Activated T-helper 1 cell treated with Interleukin-2 at 50 U/mL for 16 hours (primary cell): ENCODE measurements around the gene AP3B1.

Source experiments
- DNase-seq: peaks from one replicate; pipeline ENCODE4 v3.0.0-alpha.2; 2020; ENCODE audit warnings: low read depth

Gene AP3B1

DNA sequence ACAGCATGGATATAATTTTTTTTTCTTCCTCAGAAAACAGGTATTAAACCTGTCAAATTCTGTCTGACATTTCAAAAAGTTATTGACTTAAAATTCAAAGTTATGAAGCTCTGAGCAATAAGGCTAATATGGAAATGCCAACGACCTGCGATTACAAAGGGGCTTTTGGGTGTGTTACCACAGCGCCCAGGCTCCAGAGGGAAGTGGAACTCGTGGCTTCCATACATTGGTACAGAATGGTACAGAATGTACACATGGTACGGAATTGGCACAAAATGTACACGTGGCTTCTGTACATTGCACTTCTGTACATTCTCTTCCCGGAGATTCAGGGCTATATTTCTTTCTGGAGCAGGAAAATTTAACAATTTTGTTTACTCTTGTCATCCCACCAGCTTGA, 293.3 kb downstream of the AP3B1 start:
- no peak for DNase-seq

DNA sequence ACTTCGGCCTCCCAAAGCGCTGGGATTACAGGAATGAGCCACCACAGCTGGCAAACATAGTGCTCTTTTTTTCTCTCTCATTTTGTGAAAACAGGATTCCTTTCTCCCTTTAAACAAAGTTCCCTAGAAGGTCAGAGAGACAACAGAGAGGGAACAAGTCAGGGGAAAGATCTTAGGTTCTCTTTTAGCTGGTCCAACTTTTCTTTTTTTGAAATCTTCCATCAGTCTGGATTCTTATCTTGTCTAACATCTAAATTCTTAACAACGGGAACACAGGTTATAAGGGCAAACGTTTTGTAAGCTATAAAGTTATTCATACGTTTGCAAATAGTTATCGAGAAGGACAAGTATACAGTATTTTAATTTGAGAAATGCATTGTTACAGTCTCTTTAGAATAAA, 294.3 kb downstream of the AP3B1 start:
- DNase-seq = no peak

DNA sequence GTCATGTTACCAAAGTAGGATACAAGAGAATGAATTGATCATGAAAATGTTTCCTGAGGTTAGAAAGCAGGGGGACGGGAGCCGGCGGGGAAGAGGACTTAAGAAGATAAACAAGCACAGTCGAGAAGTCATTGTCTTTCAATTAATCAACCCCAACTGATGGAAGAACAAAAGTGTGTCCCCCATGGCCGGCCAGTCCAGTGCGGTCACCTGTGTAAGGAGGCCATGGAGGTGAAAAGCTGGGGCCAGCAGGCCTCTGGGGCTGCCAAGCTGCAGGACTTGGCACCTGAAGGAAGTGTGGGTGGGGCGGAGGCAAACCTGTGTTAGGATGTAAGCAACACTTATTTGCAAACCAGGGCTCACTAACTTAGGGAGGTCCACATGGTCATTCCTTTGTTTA, 295.1 kb downstream of the AP3B1 start:
- DNase-seq = no peak

DNA sequence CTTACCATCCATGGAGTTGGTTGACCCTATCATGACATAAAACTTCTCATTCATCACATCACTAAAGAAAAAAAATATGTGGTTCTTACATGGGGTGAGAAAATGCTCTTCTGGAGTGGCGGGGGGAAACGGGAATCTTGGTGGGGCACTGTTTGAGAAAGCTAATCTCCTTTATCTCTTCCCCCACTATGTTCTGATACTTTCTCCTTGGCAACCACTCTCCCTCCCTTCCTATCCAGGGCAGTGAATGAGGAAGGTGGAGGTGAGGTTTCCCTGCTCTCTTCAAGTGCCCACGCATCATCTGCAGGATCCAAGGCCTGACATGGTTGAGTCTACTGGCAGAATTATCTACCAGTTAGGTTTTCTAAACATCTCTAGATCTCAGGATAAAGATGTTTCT, 297.6 kb downstream of the AP3B1 start:
- DNase-seq = no peak

DNA sequence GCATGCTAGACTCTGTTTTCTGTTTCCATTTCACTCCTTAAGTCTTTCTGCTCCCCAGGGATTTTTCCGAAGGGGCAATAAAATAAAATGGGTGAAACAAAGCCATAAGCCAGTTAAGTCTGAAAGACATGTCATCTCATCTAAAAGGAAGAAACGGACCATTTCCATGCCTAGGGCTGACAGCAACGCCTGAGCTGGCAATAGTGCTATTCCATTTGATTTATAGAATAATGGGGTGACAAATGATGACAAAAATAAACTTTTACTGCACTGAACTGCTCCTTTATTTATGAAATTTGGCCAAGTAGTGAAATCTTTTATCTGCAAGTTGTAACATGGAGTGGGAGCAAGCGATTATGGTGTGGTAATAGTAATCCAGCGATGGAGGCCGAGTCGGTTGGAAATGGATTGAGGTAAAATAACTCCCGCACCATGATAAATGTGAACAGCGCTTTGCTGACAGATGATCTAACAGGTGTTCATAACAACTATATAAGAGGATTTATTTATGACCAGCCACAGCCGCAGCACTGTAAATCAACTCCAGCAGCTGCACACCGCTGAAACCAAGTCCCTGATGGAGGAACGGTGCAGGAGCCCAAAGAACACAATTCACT, 298.6 kb downstream of the AP3B1 start:
- no peak for DNase-seq

DNA sequence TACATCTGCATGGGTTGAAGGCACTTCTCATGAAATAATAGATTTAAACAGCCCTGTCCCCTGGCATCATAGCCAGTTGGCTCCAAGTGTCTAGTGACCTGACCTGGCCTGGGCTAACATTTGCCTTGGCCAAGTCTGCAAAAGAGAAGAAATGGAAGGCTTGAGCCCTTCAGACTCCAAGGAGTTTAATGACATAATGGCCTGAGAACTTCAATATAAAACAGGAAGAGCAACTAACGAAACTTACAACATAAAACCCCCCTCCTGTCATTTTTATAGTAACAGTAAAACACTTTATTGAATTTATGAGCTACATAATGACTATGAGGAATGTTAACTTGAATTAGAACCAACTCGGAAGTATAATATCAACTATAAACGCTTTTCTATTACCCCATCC, 299.6 kb downstream of the AP3B1 start:
- DNase-seq = no peak

DNA sequence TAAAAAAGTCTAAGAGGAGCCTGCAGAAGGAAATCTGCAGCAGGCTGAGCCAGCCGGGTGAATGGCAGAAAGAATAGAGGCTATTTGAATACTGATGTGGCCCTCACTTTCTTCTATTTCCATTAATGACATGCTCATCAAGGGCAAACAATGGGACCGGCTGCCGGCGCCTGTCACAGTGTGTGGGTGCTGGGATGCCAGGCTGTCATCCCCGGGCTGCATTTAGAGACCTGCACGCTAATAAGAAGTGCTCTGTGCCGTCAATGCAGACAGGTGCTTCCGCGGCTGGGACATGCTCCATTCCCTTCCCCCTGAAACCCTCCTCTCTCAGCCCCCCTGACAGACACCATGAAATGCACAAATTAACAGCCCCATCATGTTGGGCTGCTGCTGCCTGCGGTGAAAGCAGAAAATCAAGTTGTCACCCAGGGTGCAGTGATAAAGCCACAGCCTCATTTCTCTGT, 300.6 kb downstream of the AP3B1 start:
- no peak for DNase-seq

DNA sequence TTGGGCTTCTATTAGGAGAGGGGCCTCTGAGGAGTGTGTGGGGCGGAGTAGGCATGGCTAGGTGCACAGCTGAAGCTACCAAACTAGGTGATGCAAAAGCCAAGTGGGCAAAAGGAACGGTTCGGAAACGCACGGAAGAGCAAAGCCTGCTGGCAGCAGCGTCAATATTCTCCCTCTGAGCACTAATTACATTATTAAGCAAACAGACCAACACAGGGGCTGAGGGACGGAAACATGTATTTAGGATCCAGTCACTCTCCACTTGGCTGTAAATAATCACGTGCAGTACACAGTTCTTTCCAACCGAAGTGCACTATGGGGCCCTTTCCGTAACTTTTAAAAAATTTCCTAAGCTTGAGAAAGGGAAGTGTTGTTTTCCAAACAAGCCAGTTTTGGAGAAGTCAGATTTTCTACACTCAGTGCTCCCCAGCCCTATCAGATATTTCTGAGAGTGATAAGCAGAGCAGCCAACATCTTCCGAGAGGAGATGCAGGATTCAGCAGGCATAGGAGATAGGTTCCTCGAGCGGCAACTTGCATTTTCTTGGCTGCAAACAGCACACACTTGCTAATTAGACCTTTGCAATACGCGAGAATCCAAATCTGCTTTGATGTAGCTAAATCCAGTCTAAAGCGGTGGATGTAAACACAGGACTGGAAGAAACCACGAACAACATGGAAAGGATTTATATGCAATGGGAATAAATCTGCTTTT, 301.2 kb downstream of the AP3B1 start:
- DNase-seq = no peak

DNA sequence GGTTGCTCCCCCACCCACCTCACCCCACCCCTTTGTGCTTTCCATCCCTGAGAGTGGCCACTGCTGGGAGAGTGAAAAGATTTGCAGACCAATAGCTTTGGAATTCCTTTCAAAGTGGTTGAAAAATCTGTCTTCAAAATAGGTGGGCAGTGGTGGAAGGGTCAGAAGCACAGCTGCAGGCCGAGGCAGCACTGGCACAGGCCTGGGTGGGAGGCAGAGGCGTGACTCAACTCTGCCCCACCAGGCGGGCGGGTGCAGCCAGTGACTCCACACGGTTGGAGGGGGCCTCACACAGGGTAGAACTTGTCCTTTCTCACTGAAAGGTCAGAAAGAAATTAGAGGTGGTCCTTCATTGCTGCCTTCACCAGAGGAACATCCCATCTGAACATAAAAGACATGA, 303.4 kb downstream of the AP3B1 start:
- no peak for DNase-seq

DNA sequence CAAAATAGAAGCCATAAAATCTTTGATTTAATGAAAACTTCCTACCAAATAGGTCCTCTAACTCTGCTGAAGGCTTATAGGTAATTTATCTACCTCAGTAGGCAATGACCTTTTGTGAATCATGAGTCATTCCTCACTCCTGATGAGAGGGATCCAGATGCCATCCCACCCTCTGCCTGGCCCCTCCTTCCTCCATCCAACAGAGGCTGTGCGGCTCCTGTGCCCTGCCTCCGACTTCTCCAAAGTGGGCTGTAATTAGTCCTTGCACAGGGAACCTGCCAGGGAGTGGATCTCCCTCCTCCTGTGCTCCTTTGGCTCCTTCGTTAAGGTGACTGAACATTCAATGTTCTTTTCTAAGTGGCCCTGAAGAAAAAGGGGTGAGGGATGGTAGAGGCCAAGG, 304.5 kb downstream of the AP3B1 start:
- no peak for DNase-seq

DNA sequence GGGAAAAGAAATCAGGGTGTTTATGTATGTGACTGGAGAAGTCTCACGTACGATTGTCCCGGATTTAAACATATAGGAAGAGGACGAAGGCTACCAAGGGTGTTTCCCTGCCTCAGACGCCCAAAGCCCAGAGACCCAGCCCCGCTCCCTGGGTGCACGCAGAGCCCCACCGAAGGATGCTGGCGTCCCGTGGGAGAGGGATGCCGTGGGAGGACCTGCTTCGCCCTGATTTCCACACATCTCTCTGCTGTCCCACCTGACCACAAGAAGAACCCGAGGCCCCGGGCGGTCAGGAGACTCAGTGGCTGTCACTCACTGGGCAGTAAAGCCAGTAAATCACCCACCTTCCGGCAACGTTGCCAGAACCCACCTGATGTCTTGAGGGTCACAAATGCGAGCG, 306.5 kb downstream of the AP3B1 start:
- no peak for DNase-seq

DNA sequence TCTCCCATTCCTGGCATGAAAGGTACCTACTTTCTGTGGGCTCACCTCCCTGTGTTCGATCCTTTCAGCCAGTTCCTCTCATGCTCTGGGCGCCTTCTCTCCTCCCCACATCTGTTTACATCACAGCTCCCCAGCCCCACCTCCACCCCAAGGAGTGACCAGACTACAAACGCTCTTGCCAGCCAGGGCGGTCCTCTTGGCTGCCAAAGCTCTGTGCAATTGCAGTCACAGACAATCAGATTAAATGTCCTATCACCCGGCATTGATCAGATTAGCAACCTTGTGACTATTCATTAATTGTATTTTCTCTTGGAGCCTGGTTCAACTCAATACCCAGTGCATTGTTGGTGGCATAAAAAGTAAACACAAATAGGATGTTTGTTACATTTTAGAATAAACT, 307.2 kb downstream of the AP3B1 start:
- DNase-seq = no peak

DNA sequence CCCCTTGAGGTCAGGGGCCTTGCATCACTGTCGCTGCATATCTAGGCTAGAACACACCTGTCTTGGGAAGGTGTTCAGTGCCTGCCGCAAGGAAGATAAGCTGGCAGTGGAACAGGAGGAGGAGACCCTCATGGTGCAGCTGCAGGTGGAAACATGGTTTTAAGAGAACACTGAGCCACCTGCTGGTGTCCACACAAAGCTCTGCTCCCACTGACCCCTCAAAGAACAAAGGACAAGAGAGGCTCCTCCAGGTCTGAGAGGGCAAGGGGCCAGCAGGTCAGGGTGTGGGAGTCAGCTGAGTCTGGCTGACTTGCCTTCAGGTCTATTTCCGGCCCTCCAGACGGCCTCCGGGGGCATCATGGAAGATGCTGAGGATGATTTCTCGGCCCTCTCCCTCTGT, 308.2 kb downstream of the AP3B1 start:
- DNase-seq = no peak

DNA sequence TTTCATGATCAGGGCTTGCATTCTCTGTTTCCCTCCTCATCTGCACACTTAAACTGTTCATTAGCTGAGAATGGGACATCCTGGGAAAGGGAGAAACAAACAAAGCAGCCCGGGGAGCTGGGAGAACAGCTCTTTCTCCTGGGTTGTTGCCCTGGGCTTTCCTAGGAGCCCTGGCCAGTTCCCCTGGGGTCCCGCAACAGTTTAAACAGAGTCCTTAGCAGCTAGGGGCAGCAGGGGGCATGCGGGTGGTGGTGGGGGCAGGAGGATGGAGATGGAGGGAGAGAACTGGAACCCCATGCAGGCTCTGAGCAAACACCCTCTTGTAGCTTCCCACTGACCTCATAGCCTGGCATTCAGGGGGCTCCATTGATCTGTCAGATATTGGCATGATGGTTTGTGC, 309.3 kb downstream of the AP3B1 start:
- DNase-seq = no peak

DNA sequence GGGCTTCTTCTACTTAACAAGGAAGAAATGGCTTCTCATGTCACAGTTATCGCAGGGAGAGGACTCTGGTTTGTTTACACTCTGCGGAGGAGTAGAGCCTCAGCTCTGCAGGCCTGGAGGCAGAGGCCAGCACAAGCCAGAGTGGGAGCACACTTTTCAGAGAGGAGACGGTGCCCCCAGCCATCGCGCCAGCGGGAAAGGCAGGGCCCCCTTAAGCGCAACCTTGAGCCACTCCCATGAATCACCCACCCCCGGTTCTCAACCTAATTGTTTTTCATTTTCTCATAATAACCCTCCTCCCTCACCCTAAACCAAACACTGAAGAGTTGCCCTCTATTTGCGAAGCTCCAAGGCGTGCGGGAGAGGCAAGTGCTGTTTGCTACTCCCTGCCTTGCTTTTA, 309.9 kb downstream of the AP3B1 start:
- DNase-seq = no peak

DNA sequence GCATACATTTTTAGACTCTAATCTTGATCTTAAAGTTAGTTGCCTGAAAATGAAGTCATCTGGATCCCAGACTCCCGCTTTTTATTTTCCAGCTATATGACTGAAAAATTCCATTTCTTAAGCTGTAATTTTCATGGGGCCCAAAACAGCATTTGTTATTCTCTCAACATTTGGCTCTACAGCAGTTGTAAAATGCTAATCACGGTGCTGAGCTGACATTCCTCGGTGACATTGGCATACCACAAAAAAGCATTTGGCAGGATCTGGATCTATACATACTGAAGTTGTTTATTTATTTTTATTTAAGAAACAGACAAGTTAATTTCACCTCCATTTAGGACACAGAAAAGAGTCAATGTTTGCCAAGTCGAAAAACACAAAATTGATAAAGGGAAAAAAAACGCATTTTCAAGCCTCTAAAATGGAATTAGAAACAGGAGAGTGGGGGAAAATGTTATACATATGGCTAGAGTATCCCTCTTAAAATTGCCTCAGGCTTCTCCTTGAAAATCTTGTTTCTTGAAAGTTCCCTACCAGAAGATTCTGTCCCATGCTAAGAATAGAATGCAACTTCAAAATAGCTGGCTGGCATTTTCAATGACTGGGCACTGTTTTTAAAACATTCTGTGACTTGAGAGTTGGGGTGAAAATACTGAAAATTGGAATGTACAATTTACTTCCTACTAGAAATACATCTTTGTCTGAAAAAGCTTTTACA, 310.9 kb downstream of the AP3B1 start:
- DNase-seq = no peak

DNA sequence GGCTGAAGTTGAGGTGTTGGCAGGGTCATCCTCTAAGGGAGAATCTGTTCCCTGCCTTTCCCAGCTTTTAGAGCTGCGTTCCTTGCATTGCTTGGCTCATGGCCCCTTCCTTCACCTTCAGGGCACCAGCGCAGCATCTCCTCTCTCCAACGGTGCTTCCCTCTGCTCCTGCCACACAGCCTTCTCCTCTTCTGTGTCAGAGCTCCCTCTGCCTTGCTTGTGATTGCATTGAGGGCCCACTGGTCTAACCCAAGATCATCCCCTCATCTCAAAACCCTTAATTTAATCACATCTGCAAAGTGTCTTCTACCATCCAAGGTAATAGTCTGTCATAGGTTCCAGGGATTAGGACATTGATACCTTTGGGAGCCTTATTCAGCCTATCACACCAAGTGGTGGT, 312.7 kb downstream of the AP3B1 start:
- no peak for DNase-seq

DNA sequence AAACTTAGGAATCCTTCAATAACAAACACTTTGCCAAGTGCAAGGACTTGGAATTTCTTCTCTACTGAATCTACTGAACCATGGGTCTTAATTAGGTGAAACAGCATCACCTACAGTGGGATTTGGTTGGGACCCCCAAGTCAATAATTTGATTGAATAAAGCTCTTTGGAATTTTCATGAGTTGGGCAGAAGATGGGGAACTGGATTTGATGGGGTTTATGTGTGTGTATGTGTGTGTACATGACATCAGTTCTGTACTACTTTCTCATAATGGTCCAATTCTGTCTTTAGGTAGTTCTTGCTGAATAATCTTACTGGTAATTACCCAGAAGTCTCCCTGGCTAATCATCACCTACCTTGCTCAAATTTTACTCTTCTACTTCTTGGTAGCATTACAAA, 319.9 kb downstream of the AP3B1 start:
- DNase-seq = no peak

DNA sequence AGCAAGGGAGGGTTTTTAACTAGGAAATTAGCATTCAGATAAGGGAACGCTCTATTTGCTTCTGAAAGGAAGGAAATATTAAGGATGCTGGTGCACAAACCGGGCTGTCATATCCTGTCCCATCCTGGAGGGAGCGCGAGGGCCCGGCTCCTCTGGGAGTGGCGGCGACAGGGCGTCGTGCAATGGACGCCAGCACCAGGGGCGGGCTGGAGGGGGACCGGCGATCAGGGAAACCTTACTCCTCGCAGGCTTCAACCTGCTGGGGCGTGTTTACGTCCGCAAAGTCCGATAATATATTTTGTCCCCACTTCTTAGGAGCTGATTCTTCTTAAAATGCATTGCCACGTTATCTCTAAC, 321.3 kb downstream of the AP3B1 start:
- no peak for DNase-seq

DNA sequence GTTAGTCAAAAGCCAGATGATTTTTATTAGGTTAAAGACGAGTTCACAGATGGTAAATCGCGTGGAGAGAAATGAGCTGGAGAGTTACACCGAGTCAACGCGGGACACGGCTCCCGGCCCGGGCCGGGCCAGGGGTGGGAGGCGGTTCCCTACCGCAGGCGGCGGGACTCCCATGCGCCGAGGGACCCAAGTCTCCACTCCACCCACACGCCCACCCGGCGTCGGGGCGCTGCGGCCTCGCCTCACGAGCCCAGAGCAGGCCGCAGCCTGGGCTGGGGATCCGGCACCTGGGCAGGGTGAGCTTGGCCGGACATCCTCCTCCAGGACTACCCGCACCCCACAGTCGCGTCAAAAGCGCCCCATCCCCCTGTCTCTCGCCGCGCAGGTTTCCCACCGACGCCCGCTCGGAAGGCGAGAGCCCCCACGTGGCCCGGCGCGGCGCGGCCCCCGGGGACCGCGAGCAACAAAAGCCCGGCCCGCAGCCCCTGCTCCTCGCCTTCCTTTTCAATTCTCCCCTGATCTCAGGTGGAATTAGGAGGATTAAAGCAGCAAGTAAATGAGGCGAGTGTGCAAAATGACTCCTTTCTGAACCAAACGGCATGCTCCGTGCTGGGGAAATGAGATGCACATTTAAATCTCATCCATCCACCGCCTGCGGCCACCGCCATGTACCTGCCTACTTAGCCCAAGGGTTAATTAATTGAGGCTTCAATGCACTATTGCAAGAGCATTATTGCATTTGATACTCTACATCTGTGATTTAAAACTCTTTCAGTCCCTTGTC, 321.8 kb downstream of the AP3B1 start:
- no peak for DNase-seq

DNA sequence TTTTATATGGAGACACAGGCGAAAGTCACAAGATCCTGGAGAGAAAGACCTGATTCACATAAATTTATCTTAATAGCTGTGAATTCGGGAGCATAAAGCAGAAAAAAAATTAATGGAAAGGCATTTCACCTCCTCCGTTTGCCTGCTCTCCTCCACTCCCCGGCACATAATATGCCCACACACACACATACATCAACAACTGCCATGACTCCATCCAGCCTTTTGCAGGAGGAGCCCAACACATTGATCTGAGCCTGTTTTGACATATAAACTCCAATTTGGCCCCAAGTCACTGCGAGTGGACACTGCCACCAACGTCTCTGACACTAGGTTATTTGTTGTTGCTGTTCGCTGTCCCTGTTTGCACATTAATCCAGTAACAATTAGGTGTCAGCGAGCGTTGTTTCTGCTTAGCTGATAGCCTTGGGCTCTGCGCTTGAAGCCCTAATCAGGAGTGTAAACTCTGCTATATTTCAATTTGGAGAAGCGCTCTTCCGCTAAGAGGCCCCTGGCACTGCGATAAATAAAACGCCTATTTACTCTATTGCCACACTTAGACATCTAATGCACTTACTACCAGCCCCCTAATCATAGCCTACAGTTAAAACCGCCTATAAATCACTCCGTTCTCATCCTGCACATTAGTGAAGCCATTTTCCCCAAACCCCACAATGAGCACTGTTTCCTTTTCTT, 322.6 kb downstream of the AP3B1 start:
- no peak for DNase-seq

DNA sequence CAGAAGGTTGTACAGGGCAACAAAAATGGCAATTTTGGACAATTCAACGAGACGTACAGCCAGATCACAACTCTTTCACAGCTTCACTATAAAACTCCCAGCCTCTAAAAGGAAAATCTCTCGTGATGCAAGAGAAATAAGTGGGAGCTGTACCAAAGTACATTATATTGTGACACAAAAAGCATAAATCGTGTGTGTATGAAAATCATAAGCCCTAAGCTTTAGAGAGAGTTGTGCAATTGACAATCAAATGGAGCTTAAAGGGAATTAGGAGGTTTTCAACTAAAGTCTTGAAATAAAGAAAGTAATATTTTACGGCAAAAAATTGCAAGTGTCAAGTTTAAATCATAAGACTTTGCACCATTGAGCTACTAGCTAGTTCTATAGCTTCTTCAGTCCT, 323.6 kb downstream of the AP3B1 start:
- DNase-seq = no peak
